RKO (cell line): ENCODE data around the gene HMGN3.

Experiments
- DNase-seq: peaks from one replicate; pipeline ENCODE4 v3.0.0-alpha.2; 2016; ENCODE audit warnings: low spot score

The HMGN3 gene

GRCh38 chr6:79184641-79185040 lies 49.8 kb downstream of the HMGN3 start:
- no peak for DNase-seq

- DNase-seq = no peak
These were observed 50.4 kb downstream of the HMGN3 start for GRCh38 chr6:79184086-79184485.

DNA sequence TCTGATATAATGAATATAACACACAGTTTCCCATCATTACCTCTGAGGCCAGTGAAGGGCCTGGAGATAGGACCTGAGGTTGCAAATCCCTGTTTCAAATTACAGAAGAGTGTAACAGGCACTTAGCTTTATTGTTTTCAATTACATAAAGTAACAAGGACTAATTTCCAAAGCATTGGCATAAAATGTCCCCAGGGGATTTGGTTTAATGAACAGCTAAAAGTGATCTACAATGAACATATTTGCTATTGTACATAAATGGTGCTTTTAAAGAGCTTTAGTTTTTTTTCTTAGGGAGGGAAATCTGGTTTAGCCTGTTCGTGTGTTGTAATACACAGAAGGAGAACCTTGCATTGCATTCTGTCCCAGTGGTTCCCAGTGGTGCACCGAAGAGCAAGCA lies 54.4 kb downstream of the HMGN3 start:
- no peak for DNase-seq

DNA sequence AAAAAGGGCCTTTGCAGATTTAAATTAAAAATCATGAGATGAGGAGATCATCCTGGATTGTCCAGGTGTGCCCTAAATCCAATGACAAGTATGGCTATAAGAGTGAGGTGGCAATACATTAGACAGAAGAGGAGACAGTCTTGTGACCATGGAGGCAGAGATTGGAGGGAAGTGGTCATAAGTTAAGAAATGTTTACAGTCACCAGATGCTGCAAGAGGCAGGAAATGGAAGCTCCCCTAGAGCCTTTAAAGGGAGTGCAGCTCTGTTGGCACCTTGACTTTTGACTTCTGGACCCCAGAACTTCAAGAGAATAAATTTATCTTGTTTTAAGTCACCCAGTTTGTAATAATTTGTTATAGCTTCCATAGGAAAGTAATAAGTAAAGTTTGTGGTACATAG lies 61.1 kb downstream of the HMGN3 start:
- DNase-seq = peak; percentile 5

GRCh38 chr6:79170959-79171358 lies 63.5 kb downstream of the HMGN3 start:
- DNase-seq = no peak

GRCh38 chr6:79170431-79170830 lies 64.1 kb downstream of the HMGN3 start:
- DNase-seq = no peak

DNA sequence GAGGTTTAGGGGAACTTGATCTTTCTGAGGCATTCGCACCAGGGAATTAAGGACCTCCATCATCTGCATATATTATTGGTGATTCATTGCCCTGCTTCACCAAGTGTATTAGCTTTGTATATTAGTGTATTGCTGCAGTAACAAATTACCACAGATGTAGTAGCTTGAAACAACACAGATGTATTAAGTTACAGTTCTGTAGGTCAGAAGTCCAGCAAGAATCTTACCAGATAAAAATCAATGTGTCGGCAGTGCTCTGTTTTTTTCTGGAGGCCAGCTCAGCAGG lies 65.8 kb downstream of the HMGN3 start:
- DNase-seq = no peak

DNA sequence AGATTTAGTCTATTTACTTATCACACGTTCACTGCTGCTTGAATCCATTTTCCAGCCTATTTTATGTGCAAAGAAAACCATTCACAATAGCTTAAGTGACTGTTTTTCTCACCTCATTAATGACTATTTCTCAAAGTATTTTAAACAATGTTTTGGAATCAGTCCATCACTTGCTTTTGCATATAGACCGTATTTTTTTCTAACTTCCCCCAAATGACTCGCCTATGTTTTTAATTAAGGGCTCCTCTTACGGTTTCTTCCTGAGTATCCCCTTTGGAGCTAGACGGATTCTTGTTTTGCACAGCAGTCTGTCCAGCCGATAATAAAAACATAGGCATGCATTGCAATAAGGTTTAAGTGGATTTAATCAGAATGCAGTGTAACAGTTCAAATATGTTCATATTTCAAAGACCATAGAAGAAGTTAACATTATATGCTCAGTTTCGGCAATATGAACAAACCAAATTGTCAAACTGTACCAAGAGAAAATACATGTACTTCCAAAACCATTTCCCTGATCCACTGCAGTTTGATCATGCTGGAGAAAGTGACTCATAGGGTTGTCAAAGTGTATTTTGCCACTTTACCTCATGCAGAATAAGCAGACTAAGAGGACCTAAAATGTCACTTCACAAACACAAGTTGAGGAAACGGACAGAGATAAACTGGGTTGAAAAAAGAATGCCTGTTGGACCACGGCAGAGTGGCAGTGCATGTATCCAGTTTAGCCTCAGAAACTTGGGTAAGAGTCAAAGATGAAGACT lies 66.4 kb downstream of the HMGN3 start:
- peak; percentile 18 for DNase-seq

DNA sequence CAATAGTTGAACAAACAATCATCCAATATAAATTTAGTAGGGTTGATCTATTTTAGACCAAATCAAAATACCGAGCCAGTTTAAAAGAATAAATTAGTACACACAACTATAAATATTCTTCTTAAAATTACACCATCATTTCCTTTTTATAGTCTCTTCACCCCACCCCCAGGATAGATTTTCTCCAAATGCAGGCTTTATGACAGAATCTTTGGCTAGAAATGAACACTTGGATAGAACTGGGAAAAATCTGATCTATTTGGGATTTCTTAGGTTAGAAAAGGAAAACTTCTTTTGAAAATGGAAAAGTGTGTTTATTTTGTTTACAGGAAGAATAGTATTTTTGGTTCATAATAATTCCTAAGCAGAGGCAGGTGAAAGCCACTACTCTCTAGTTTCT lies 74.6 kb downstream of the HMGN3 start:
- DNase-seq = no peak

GRCh38 chr6:79158856-79159516 lies 75.5 kb downstream of the HMGN3 start:
- DNase-seq = peak; percentile 17

GRCh38 chr6:79157961-79158644 lies 76.4 kb downstream of the HMGN3 start:
- DNase-seq = no peak

GRCh38 chr6:79152269-79152737 lies 82.2 kb downstream of the HMGN3 start:
- DNase-seq = no peak
